Right lobe of liver (tissue), 6 donors: ENCODE measurements around the gene SUN3. TPM values are rescaled to one million over a fixed set of nuclear protein-coding genes. Genes with fewer than 3 reads are reported as not detected.
"Not testable (repeated sequence)": the region's sequence is repeated elsewhere in the genome, so short reads cannot be mapped to it uniquely, and the experiment has no call there.

Source experiments
- ATAC-seq, 4 donors: fragments of 200-7000 bp; cut with Tn5 transposase; one replicate each; pipeline ENCODE4 v1.9.1; 2020; ENCODE audit warnings: mild to moderate bottlenecking in 4 of 4, moderate library complexity in 4 of 4
- DNase-seq, 3 donors: peaks; one replicate each; pipeline ENCODE4 v3.0.0-alpha.2; 2020
- H3K27ac ChIP-seq, 3 donors: fragments of 200-600 bp; one replicate each; pipeline ENCODE4 v1.8.0; 2022
- H3K27me3 ChIP-seq, 2 donors: fragments of 200-600 bp; one replicate each; pipeline ENCODE4 v1.8.0; 2022
- H3K36me3 ChIP-seq, 4 donors: fragments of 200-600 bp; sonication (generic) in 1 of 4; one replicate each; pipeline versions ENCODE4 v1.5.1 to v1.8.0; 2017 to 2022; ENCODE audit warnings: control low read depth in 1 of 4
- H3K4me1 ChIP-seq, 4 donors: fragments of 200-600 bp; sonication (generic) in 1 of 4; one replicate each; pipeline versions ENCODE4 v1.5.1 to v1.8.0; 2017 to 2022; ENCODE audit warnings: control low read depth in 1 of 4
- H3K4me3 ChIP-seq, 3 donors: fragments of 200-600 bp; one replicate each; pipeline ENCODE4 v1.8.0; 2022
- H3K9me3 ChIP-seq, 4 donors: fragments of 200-600 bp; sonication (generic) in 1 of 4; one replicate each; pipeline versions ENCODE4 v1.5.1 to v1.8.0; 2017 to 2022; ENCODE audit warnings: control low read depth in 1 of 4
- CTCF ChIP-seq, 4 donors: fragments of 200-600 bp in 3 of 4; fragments of 450-650 bp in 1 of 4; IDR thresholded peaks; one replicate each; pipeline versions ENCODE4 v1.5.1 to v1.8.0; 2016 to 2022; ENCODE audit warnings: antibody characterized with exemption in 4 of 4, mild to moderate bottlenecking in 2 of 4
- POLR2A ChIP-seq: fragments of 450-650 bp; IDR thresholded peaks from one replicate; pipeline ENCODE4 v1.6.1; 2017; ENCODE audit warnings: antibody characterized with exemption, mild to moderate bottlenecking
- WGBS: methylation state at CpG from one replicate; pipeline ENCODE4 v1.1.6; 2018; ENCODE audit warnings: low coverage, low lambda C conversion rate; ENCODE audit not compliant: insufficient coverage; ENCODE audit errors: missing lambda C conversion rate; 5-methylcytosine and 5-hydroxymethylcytosine counted together
- intact Hi-C, 2 donors: fragments of 100-400 bp; cut with DNase I; formaldehyde crosslinking; loops; one replicate each; pipeline versions ENCODE4 v1.11.2 to v1.14.1; 2022
- total RNA-seq, 6 experiments: library from RNA; depleted of rRNA in 2 of 6; stranded (reverse); fragments of >200 nt in 2 of 6; fragmentation: NEBNext Ultra II Directional in 3 of 6; extraction: Animal tissue kit (Norgen Biotek cat#: 25700) in 3 of 6; gene quantifications; one replicate each; pipeline versions ENCODE4 v1.1.0 to v1.2.4, GENCODE V29; 2016 to 2023
- donor health status: DM: no; HTN: yes; CAD: no.
- donor health status: DM: no; HTN: no; CAD: no.
- donor health status: DM: no; HTN: no; CAD: no.
- donor health status: DM: no; HTN: yes; CAD: no.
- donor health status: DM: no; HTN: yes; CAD: no.

Gene SUN3
- total RNA-seq, 6 experiments from 2014 or later = not detected

- 15% methylated on average over 5 of the region's 5 CpGs for WGBS
- H3K36me3 ChIP-seq = no peaks in the 10 kb centered on the region
- H3K4me3 ChIP-seq = no peak overlapping the region
- no peaks in the 10 kb centered on the region for H3K9me3 ChIP-seq
- DNase-seq (no peak), ATAC-seq (no peak)
- no peak for TF ChIP-seq CTCF (IDR thresholded peaks at IDR 0.05)
- no peak for TF ChIP-seq POLR2A
- no peaks in the 10 kb centered on the region for H3K4me1 ChIP-seq
- intact Hi-C loops = loop anchor here in 1 of 2 donors (10.0 kb wide), 1 partner anchor 100 kb away; no protein-coding TSS in a partner anchor
- H3K27me3 ChIP-seq = no peaks in the 10 kb centered on the region
- no peak overlapping the region for H3K27ac ChIP-seq
These were observed 24.3 kb downstream of the SUN3 start for GRCh38 chr7:48004638-48005037.

GRCh38 chr7:48004032-48004431 lies 24.9 kb downstream of the SUN3 start:
- ATAC-seq (no peak), DNase-seq (no peak)
- intact Hi-C loops = loop anchor here in 1 of 2 donors (10.0 kb wide), 1 partner anchor 101 kb away; no protein-coding TSS in a partner anchor
- 56% methylated on average over 2 of the region's 2 CpGs for WGBS
- no peaks in the 10 kb centered on the region for H3K27me3 ChIP-seq
- no peak overlapping the region for H3K27ac ChIP-seq
- no peak for TF ChIP-seq CTCF (IDR thresholded peaks at IDR 0.05)
- no peak for TF ChIP-seq POLR2A
- no peaks in the 10 kb centered on the region for H3K9me3 ChIP-seq
- no peaks in the 10 kb centered on the region for H3K36me3 ChIP-seq
- no peak overlapping the region for H3K4me3 ChIP-seq
- H3K4me1 ChIP-seq = no peaks in the 10 kb centered on the region

- H3K36me3 ChIP-seq, H3K27me3 ChIP-seq, DNase-seq, H3K4me3 ChIP-seq, ATAC-seq, H3K4me1 ChIP-seq, H3K27ac ChIP-seq, H3K9me3 ChIP-seq: not testable (repeated sequence)
- 86% methylated on average over 13 of the region's 13 CpGs for WGBS
- intact Hi-C loops = loop anchor here in 1 of 2 donors (10.0 kb wide), 1 partner anchor 105 kb away; no protein-coding TSS in a partner anchor
These were observed 28.7 kb downstream of the SUN3 start for GRCh38 chr7:48000164-48000563.

- Histone ChIP-seq H3K9me3 (no peaks in the 10 kb centered on the region), H3K4me3 (no peak overlapping the region), H3K27ac (no peak overlapping the region), H3K27me3 (no peaks in the 10 kb centered on the region), H3K36me3 (no peaks in the 10 kb centered on the region), H3K4me1 (no peaks in the 10 kb centered on the region)
- intact Hi-C loops = no loop called here
- 92% methylated on average over 12 of the region's 12 CpGs for WGBS
- DNase-seq (no peak), ATAC-seq (no peak)
- TF ChIP-seq POLR2A = no peak
- no peak for TF ChIP-seq CTCF (IDR thresholded peaks at IDR 0.05)
These were observed 29.5 kb downstream of the SUN3 start for GRCh38 chr7:47999413-47999812.

GRCh38 chr7:47992446-47992845 lies 36.5 kb downstream of the SUN3 start:
- no peaks in the 10 kb centered on the region for H3K9me3 ChIP-seq
- no peaks in the 10 kb centered on the region for H3K36me3 ChIP-seq
- H3K4me3 ChIP-seq = peak overlapping the region; percentile 48 to 69 (median 57)
- 64% methylated on average over 3 of the region's 3 CpGs for WGBS
- TF ChIP-seq POLR2A = no peak
- no peak for TF ChIP-seq CTCF (IDR thresholded peaks at IDR 0.05)
- intact Hi-C loops = no loop called here
- no peaks in the 10 kb centered on the region for H3K27me3 ChIP-seq
- no peak for ATAC-seq
- peaks cover 0 to 3% (median 0%) of the 10 kb centered on the region in 4 donors for H3K4me1 ChIP-seq
- no peak for DNase-seq
- peak overlapping the region in 2 of 3 donors; percentile 43 to 48 for H3K27ac ChIP-seq
